Measurements from ENCODE around the gene GM2A. TPM values are rescaled to one million over a fixed set of nuclear protein-coding genes. Genes with fewer than 3 reads are reported as not detected.

Gene GM2A
- total RNA-seq, 3 donors from 2014 or later = 35.1 to 58.0 (median 43.8) TPM

- no peak for DNase-seq (ENCODE audit: low spot score in 2 of 2)
- no peak overlapping the region for H3K4me3 ChIP-seq
- no peaks in the 10 kb centered on the region for H3K27me3 ChIP-seq
- no peaks in the 10 kb centered on the region for H3K9me3 ChIP-seq
- H3K4me1 ChIP-seq = no peaks in the 10 kb centered on the region
- TF ChIP-seq POLR2AphosphoS5 (IDR thresholded peaks at IDR 0.05) = no peak
- TF ChIP-seq POLR2A (IDR thresholded peaks at IDR 0.05) = no peak
- no peak for TF ChIP-seq CTCF (IDR thresholded peaks at IDR 0.05)
- intact Hi-C loops (cut with DNase I; ENCODE audit: low total_unique reads) = no loop called here
- no peaks in the 10 kb centered on the region for H3K36me3 ChIP-seq
- H3K27ac ChIP-seq = no peak overlapping the region
These were observed 66.1 kb downstream of the GM2A start for GRCh38 chr5:151318850-151319732.

Other genes with a start within 250 kb of the GM2A start
- 1,000 to 10,000 TPM; 1,215 to 5,290 (median 2,830) TPM for gene GPX3, start 232.6 kb upstream of the GM2A start, total RNA-seq
- 100 to 1,000 TPM in 1 of 3 donors, 10 to 100 TPM in 2; 65.3 to 221 (median 91.8) TPM for gene TNIP1, start 172.2 kb upstream of the GM2A start, total RNA-seq
- gene ANXA6, start 95.4 kb upstream of the GM2A start, total RNA-seq = 100 to 1,000 TPM; 206 to 320 (median 276) TPM
- gene CCDC69, start 29.1 kb upstream of the GM2A start, total RNA-seq = 100 to 1,000 TPM in 1 of 3 donors, 10 to 100 TPM in 2; 47.4 to 201 (median 97.0) TPM
- gene SLC36A3, start 50.6 kb downstream of the GM2A start, total RNA-seq = not detected
- under 1 TPM in 1 of 3 donors, not detected in 2; 0.16 TPM for gene SLC36A2, start 94.4 kb downstream of the GM2A start, total RNA-seq
- gene SLC36A1, start 194.4 kb downstream of the GM2A start, total RNA-seq = 10 to 100 TPM; 10.8 to 14.1 (median 11.4) TPM

Measured in breast epithelium (tissue), 4 donors.